CD8-positive, alpha-beta memory T cell (primary cell): ENCODE data around the gene PXDC1. TPM values are rescaled to one million over a fixed set of nuclear protein-coding genes. Genes with fewer than 3 reads are reported as not detected.
A peak's percentile ranks its signal among the peaks of the same experiment; 100 is the strongest.
"Not testable (repeated sequence)": the region's sequence is repeated elsewhere in the genome, so short reads cannot be mapped to it uniquely, and the experiment has no call there.

Experiments
- CTCF ChIA-PET: fragments of 350-600 bp; sonication (Branson Sonifier 250); formaldehyde crosslinking; loops from one replicate; lab custom pipeline; 2021; ENCODE audit warnings: antibody characterized with exemption; lab: Charles Lee
- POLR2A ChIA-PET: fragments of 350-600 bp; sonication (Branson Sonifier 250); formaldehyde crosslinking; loops from one replicate; lab custom pipeline; 2021; ENCODE audit warnings: antibody characterized with exemption; lab: Charles Lee
- DNase-seq, 5 donors: peaks; one replicate each; pipeline versions ENCODE4 v3.0.0 to v3.0.0-alpha.2; 2020 to 2022; ENCODE audit warnings: mixed read lengths in 1 of 5
- H3K27ac ChIP-seq: one replicate; pipeline ENCODE4 v1.7.0; 2013; ENCODE audit warnings: low read depth, mild to moderate bottlenecking, low read length, moderate library complexity
- H3K27me3 ChIP-seq: 2 replicates; pipeline ENCODE4 v1.7.0; 2013; ENCODE audit warnings: low read length, mild to moderate bottlenecking; ENCODE audit not compliant: insufficient read depth, poor library complexity, severe bottlenecking
- H3K36me3 ChIP-seq: 2 replicates; pipeline ENCODE4 v1.7.0; 2013; ENCODE audit warnings: mild to moderate bottlenecking, low read length, moderate library complexity; ENCODE audit not compliant: insufficient read depth
- H3K4me1 ChIP-seq: 2 replicates; pipeline ENCODE4 v1.7.0; 2013; ENCODE audit warnings: mild to moderate bottlenecking, low read length, moderate library complexity; ENCODE audit not compliant: insufficient read depth
- H3K4me3 ChIP-seq: 2 replicates; pipeline ENCODE4 v1.7.0; 2013; ENCODE audit warnings: mild to moderate bottlenecking, low read length
- H3K9me3 ChIP-seq: 2 replicates; pipeline ENCODE4 v1.7.0; 2013; ENCODE audit warnings: mild to moderate bottlenecking, low read length
- H3K27ac Mint-ChIP-seq, 8 donors: one replicate each; pipeline ENCODE4 v1.8.0; 2020 to 2021; ENCODE audit warnings: mixed read lengths in 8 of 8, mild to moderate bottlenecking in 6 of 8, inconsistent platforms in 3 of 8, moderate library complexity in 3 of 8
- H3K27me3 Mint-ChIP-seq, 2 donors: one replicate each; pipeline ENCODE4 v1.8.0; 2020 to 2021; ENCODE audit warnings: mixed read lengths in 2 of 2, mild to moderate bottlenecking in 1 of 2, moderate library complexity in 1 of 2
- H3K36me3 Mint-ChIP-seq, 3 donors: one replicate each; pipeline ENCODE4 v1.8.0; 2020 to 2021; ENCODE audit warnings: mixed read lengths in 3 of 3, inconsistent platforms in 1 of 3, mild to moderate bottlenecking in 1 of 3
- H3K4me1 Mint-ChIP-seq, 3 donors: one replicate each; pipeline ENCODE4 v1.8.0; 2020 to 2021; ENCODE audit warnings: mixed read lengths in 3 of 3, inconsistent platforms in 1 of 3, mild to moderate bottlenecking in 1 of 3
- H3K4me3 Mint-ChIP-seq, 7 donors: one replicate each; pipeline ENCODE4 v1.8.0; 2020 to 2021; ENCODE audit warnings: mixed read lengths in 7 of 7, mild to moderate bottlenecking in 6 of 7, moderate library complexity in 4 of 7, inconsistent platforms in 2 of 7
- H3K9me3 Mint-ChIP-seq, 5 donors: one replicate each; pipeline ENCODE4 v1.8.0; 2020 to 2022; ENCODE audit warnings: mixed read lengths in 5 of 5, mild to moderate bottlenecking in 3 of 5, moderate library complexity in 2 of 5, inconsistent platforms in 1 of 5
- polyA plus RNA-seq: library from polyadenylated mRNA; unstranded; fragments of 300-500 nt; fragmentation: Illumina TruSeq; gene quantifications from one replicate; pipeline ENCODE4 v1.2.3, GENCODE V29; 2021
- total RNA-seq, 2 experiments: library from RNA; stranded (reverse); gene quantifications; one replicate each; pipeline ENCODE4 v1.2.3, GENCODE V29; 2021

PXDC1 gene
- total and polyA plus RNA-seq, 3 experiments from 2014 or later = 0.15 to 0.24 TPM; not detected in 1

GRCh38 chr6:3771407-3772011 lies 20.0 kb upstream of the PXDC1 start:
- Mint-ChIP-seq H3K4me1 (no peaks in the 10 kb centered on the region), H3K4me3 (no peak overlapping the region), H3K9me3 (no peaks in the 10 kb centered on the region), H3K27me3 (peaks cover 24 to 45% of the 10 kb centered on the region in 2 donors), H3K36me3 (no peaks in the 10 kb centered on the region), H3K27ac (no peak overlapping the region)
- H3K9me3 ChIP-seq = no peaks in the 10 kb centered on the region
- no peaks in the 10 kb centered on the region for H3K4me1 ChIP-seq
- ChIA-PET POLR2A (no interaction called here), CTCF (interaction anchor here (1.1 kb wide), 1 partner anchor 17 kb away, joined by 3 read pairs; no protein-coding TSS in a partner anchor)
- no peak overlapping the region for H3K4me3 ChIP-seq
- no peak overlapping the region for H3K27ac ChIP-seq
- H3K36me3 ChIP-seq = no peaks in the 10 kb centered on the region
- no peaks in the 10 kb centered on the region for H3K27me3 ChIP-seq
- no peak for DNase-seq

GRCh38 chr6:3770023-3770720 lies 18.7 kb upstream of the PXDC1 start:
- H3K4me1 Mint-ChIP-seq = no peaks in the 10 kb centered on the region
- H3K9me3 ChIP-seq = no peaks in the 10 kb centered on the region

GRCh38 chr6:3769610-3770009 lies 18.1 kb upstream of the PXDC1 start:
- no peaks in the 10 kb centered on the region for H3K36me3 Mint-ChIP-seq
- no peak for DNase-seq
- H3K27me3 ChIP-seq = no peaks in the 10 kb centered on the region
- H3K4me1 ChIP-seq = no peaks in the 10 kb centered on the region
- H3K4me3 Mint-ChIP-seq = no peak overlapping the region
- no peak overlapping the region for H3K27ac Mint-ChIP-seq
- no peak overlapping the region for H3K4me3 ChIP-seq
- H3K27me3 Mint-ChIP-seq = peaks cover 24 to 59% of the 10 kb centered on the region in 2 donors
- ChIA-PET POLR2A (no interaction called here), CTCF (no interaction called here)
- H3K36me3 ChIP-seq = no peaks in the 10 kb centered on the region
- no peak overlapping the region for H3K27ac ChIP-seq
- no peaks in the 10 kb centered on the region for H3K9me3 Mint-ChIP-seq
- no peaks in the 10 kb centered on the region for H3K9me3 ChIP-seq
- H3K4me1 Mint-ChIP-seq = no peaks in the 10 kb centered on the region

More at GRCh38 chr6:3770023-3770720, 18.7 kb upstream of the PXDC1 start:
- Mint-ChIP-seq H3K27ac (peak overlapping the region in 1 of 8 donors; percentile 86), H3K4me3 (no peak overlapping the region), H3K27me3 (peaks cover 23 to 56% of the 10 kb centered on the region in 2 donors), H3K9me3 (no peaks in the 10 kb centered on the region), H3K36me3 (no peaks in the 10 kb centered on the region)
- no peaks in the 10 kb centered on the region for H3K4me1 ChIP-seq
- POLR2A ChIA-PET = no interaction called here
- no peak overlapping the region for H3K4me3 ChIP-seq
- CTCF ChIA-PET = no interaction called here
- no peak for DNase-seq
- no peak overlapping the region for H3K27ac ChIP-seq
- no peaks in the 10 kb centered on the region for H3K36me3 ChIP-seq
- no peaks in the 10 kb centered on the region for H3K27me3 ChIP-seq

- ChIA-PET POLR2A (no interaction called here), CTCF (no interaction called here)
- Mint-ChIP-seq H3K36me3 (no peaks in the 10 kb centered on the region), H3K4me3 (no peak overlapping the region), H3K27me3 (peaks cover 24 to 57% of the 10 kb centered on the region in 2 donors), H3K9me3 (no peaks in the 10 kb centered on the region), H3K27ac (no peak overlapping the region), H3K4me1 (no peaks in the 10 kb centered on the region)
- H3K27me3 ChIP-seq = no peaks in the 10 kb centered on the region
- no peaks in the 10 kb centered on the region for H3K4me1 ChIP-seq
- H3K9me3 ChIP-seq = no peaks in the 10 kb centered on the region
- H3K4me3 ChIP-seq = no peak overlapping the region
- no peak overlapping the region for H3K27ac ChIP-seq
- DNase-seq = no peak
- H3K36me3 ChIP-seq = no peaks in the 10 kb centered on the region
Measured at GRCh38 chr6:3768502-3768901, 17.0 kb upstream of the PXDC1 start.

GRCh38 chr6:3767483-3767882 lies 16.0 kb upstream of the PXDC1 start:
- H3K4me3 Mint-ChIP-seq, H3K36me3 Mint-ChIP-seq, DNase-seq: not testable (repeated sequence)

GRCh38 chr6:3766214-3766613 lies 14.7 kb upstream of the PXDC1 start:
- Histone ChIP-seq H3K27me3 (no peaks in the 10 kb centered on the region), H3K4me1 (no peaks in the 10 kb centered on the region), H3K9me3 (no peaks in the 10 kb centered on the region), H3K27ac (no peak overlapping the region), H3K36me3 (no peaks in the 10 kb centered on the region), H3K4me3 (no peak overlapping the region)
- ChIA-PET POLR2A (no interaction called here), CTCF (no interaction called here)
- Mint-ChIP-seq H3K9me3 (no peaks in the 10 kb centered on the region), H3K36me3 (no peaks in the 10 kb centered on the region), H3K4me3 (no peak overlapping the region), H3K27me3 (peaks cover 21 to 47% of the 10 kb centered on the region in 2 donors), H3K4me1 (no peaks in the 10 kb centered on the region), H3K27ac (peak overlapping the region in 1 of 8 donors; percentile 4)
- DNase-seq = no peak

More at GRCh38 chr6:3767483-3767882, 16.0 kb upstream of the PXDC1 start:
- H3K27ac ChIP-seq, H3K27ac Mint-ChIP-seq, H3K4me3 ChIP-seq, H3K4me1 Mint-ChIP-seq, H3K36me3 ChIP-seq, H3K9me3 ChIP-seq, POLR2A ChIA-PET, H3K9me3 Mint-ChIP-seq, H3K4me1 ChIP-seq, CTCF ChIA-PET, H3K27me3 ChIP-seq: not testable (repeated sequence)
- peaks cover 20 to 51% of the 10 kb centered on the region in 2 donors for H3K27me3 Mint-ChIP-seq

- no peaks in the 10 kb centered on the region for H3K4me1 ChIP-seq
- H3K27ac Mint-ChIP-seq = peak overlapping the region in 1 of 8 donors; percentile 69
- DNase-seq = no peak
- no peak overlapping the region for H3K4me3 Mint-ChIP-seq
- no peaks in the 10 kb centered on the region for H3K27me3 ChIP-seq
- ChIA-PET POLR2A (no interaction called here), CTCF (no interaction called here)
- no peaks in the 10 kb centered on the region for H3K36me3 ChIP-seq
- no peaks in the 10 kb centered on the region for H3K4me1 Mint-ChIP-seq
- H3K9me3 Mint-ChIP-seq = no peaks in the 10 kb centered on the region
- H3K27ac ChIP-seq = no peak overlapping the region
- no peaks in the 10 kb centered on the region for H3K36me3 Mint-ChIP-seq
- no peak overlapping the region for H3K4me3 ChIP-seq
- no peaks in the 10 kb centered on the region for H3K9me3 ChIP-seq
- H3K27me3 Mint-ChIP-seq = peaks cover 17 to 39% of the 10 kb centered on the region in 2 donors
Measured at GRCh38 chr6:3765415-3765814, 13.9 kb upstream of the PXDC1 start.

GRCh38 chr6:3764516-3765335 lies 13.2 kb upstream of the PXDC1 start:
- POLR2A ChIA-PET = no interaction called here
- H3K27ac Mint-ChIP-seq = peak overlapping the region in 1 of 8 donors; percentile 69

More at GRCh38 chr6:3764516-3765335, 13.2 kb upstream of the PXDC1 start:
- Mint-ChIP-seq H3K27me3 (peaks cover 12 to 32% of the 10 kb centered on the region in 2 donors), H3K9me3 (no peaks in the 10 kb centered on the region), H3K4me1 (no peaks in the 10 kb centered on the region), H3K4me3 (no peak overlapping the region), H3K36me3 (no peaks in the 10 kb centered on the region)
- H3K36me3 ChIP-seq = no peaks in the 10 kb centered on the region
- no peak overlapping the region for H3K27ac ChIP-seq
- no peaks in the 10 kb centered on the region for H3K4me1 ChIP-seq
- no peak for DNase-seq
- H3K9me3 ChIP-seq = no peaks in the 10 kb centered on the region
- H3K27me3 ChIP-seq = no peaks in the 10 kb centered on the region
- CTCF ChIA-PET = no interaction called here
- H3K4me3 ChIP-seq = no peak overlapping the region
